Activated CD4-positive, alpha-beta T cell treated with anti-CD3 and anti-CD28 coated beads, Interleukin-2, amount 50 U/mL, for 48 hours (primary cell): Measurements from ENCODE around the gene PSMC5.
"Not testable (repeated sequence)": the region's sequence is repeated elsewhere in the genome, so short reads cannot be mapped to it uniquely, and the experiment has no call there.

Experiments used
- DNase-seq, 2 experiments: peaks; one replicate each; pipeline ENCODE4 v3.0.0-alpha.2; 2020

The PSMC5 gene

GRCh38 chr17:63874061-63874626, 46.9 kb downstream of the PSMC5 start:
- DNase-seq: not testable (repeated sequence)

DNA sequence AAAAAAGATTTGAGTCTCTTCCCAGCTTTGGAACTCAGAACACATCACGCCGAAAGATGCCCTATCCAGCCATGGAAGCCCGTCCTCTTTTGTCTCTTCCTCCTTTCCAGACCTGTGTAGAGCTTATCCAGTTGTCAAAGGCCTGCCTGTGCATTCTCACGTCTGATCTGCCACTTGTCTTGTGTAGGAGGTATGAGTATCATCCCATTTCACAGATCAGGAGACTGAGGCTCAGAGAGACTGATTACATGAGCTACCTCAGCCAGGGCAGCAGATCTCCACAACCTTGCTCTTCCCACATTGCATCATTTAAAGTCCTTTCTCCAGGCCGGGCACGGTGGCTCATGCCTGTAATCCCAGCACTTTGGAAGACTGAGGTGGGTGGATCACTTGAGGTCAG, 47.5 kb downstream of the PSMC5 start:
- not testable (repeated sequence) for DNase-seq

GRCh38 chr17:63878413-63878812, 51.2 kb downstream of the PSMC5 start:
- not testable (repeated sequence) for DNase-seq

GRCh38 chr17:63880706-63881105, 53.5 kb downstream of the PSMC5 start:
- no peak for DNase-seq

DNA sequence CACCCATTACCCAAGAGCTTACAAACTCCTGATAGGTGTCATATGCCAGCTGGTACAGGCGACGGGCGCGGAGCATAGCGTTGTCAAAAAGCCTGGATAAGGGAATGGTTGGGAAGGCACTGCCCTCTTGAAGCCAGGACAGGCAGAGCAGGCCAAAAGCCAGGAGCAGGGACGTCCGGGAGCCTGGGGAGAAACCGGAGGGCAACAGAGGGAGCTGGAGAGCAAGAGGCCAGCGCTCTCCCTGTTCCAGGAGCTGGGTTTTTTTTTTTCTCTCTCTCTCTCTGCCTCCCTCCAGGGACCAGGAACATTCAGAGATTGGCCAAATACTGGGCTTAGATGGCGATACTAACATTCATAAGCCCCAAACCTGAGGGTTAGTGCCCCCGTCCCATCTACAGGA, 54.1 kb downstream of the PSMC5 start:
- not testable (repeated sequence) for DNase-seq
